Stimulated activated CD8-positive, alpha-beta memory T cell treated with anti-CD3 and anti-CD28 coated beads, Interleukin-2, amount 100 ng/mL, for 1 hour (primary cell): ENCODE data around the gene RELB.
"Not testable (repeated sequence)": the region's sequence is repeated elsewhere in the genome, so short reads cannot be mapped to it uniquely, and the experiment has no call there.

ENCODE experiments used
- DNase-seq, 2 donors: peaks; one replicate each; pipeline ENCODE4 v3.0.0-alpha.2; 2020; ENCODE audit warnings: low read depth in 2 of 2

RELB gene

GRCh38 chr19:45001087-45001739 is at the start of gene RELB:
Gene RELB, plus strand, starts transcription at chr19:45001464. Its CDS starts 116 bp downstream, at chr19:45001580.
- DNase-seq: peak; percentile 95 to 96

- DNase-seq: no peak
Measured at GRCh38 chr19:44954278-44954648, 47.0 kb upstream of the RELB start.

GRCh38 chr19:44954649-44955504 is 46.4 kb upstream of the RELB start, which contains the start of gene CLPTM1:
Gene CLPTM1, plus strand, starts transcription at chr19:44955380. Its CDS starts 16 bp downstream, at chr19:44955396.
- DNase-seq: peak; percentile 94 to 95

GRCh38 chr19:44955505-44956439 is 45.5 kb upstream of the RELB start:
- DNase-seq: peak in 1 of 2 donors; percentile 1

GRCh38 chr19:44957526-44957925 is 43.7 kb upstream of the RELB start:
- DNase-seq: no peak

GRCh38 chr19:44958090-44958489 is 43.2 kb upstream of the RELB start:
- no peak for DNase-seq

GRCh38 chr19:44959691-44960090 is 41.6 kb upstream of the RELB start:
- DNase-seq: no peak

- no peak for DNase-seq
Measured at GRCh38 chr19:44960906-44961728, 40.1 kb upstream of the RELB start.

- no peak for DNase-seq
Measured at GRCh38 chr19:44961821-44962220, 39.4 kb upstream of the RELB start.

- no peak for DNase-seq
Measured at GRCh38 chr19:44968118-44968517, 33.1 kb upstream of the RELB start.

- no peak for DNase-seq
Measured at GRCh38 chr19:44968670-44969069, 32.6 kb upstream of the RELB start.

- DNase-seq: no peak
Measured at GRCh38 chr19:44969437-44969836, 31.8 kb upstream of the RELB start.

- DNase-seq: not testable (repeated sequence)
Measured at GRCh38 chr19:44971451-44971850, 29.8 kb upstream of the RELB start.

GRCh38 chr19:44972802-44973201 is 28.5 kb upstream of the RELB start:
- DNase-seq: no peak

GRCh38 chr19:44973982-44974735 is 27.1 kb upstream of the RELB start:
- no peak for DNase-seq

- no peak for DNase-seq
Measured at GRCh38 chr19:44974857-44975256, 26.4 kb upstream of the RELB start.

- no peak for DNase-seq
Measured at GRCh38 chr19:44975444-44975843, 25.8 kb upstream of the RELB start.

- no peak for DNase-seq
Measured at GRCh38 chr19:44984005-44984404, 17.3 kb upstream of the RELB start.

GRCh38 chr19:44985445-44985844 is 15.8 kb upstream of the RELB start:
- DNase-seq: no peak

GRCh38 chr19:44986389-44986788 is 14.9 kb upstream of the RELB start:
- DNase-seq: no peak
